HuH-7 (cell line): ENCODE measurements around the gene SREBF1.
A peak's percentile ranks its signal among the peaks of the same experiment; 100 is the strongest.

Experiments
- DNase-seq: peaks from one replicate; pipeline ENCODE4 v3.0.0; 2011; ENCODE audit warnings: low spot score

SREBF1 gene

GRCh38 chr17:17836818-17837379, at the start of gene SREBF1:
Gene SREBF1 (minus strand): TSS chr17:17836986. CDS start chr17:17836817, 169 bp downstream.
- peak; percentile 77 for DNase-seq

DNA sequence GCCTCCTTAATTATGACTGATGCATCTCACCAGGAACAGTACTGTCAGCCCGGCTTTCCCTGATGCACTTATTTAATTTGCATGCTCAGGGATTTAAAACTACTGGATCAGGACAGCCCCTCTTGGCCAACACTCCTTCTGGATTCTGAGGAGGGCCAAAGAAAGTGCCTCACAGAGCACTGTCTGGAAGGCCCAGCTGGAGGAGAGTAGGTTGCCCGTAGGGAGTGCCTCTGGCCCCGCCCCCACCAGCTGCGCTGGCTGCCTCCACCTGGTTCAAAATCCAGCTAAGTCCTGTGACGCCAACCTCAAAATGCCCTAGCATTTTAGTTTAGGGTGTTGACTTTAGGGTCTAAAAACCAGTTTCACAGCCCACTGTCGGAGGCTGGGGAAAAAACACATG, 49.4 kb upstream of the SREBF1 start:
- no peak for DNase-seq

DNA sequence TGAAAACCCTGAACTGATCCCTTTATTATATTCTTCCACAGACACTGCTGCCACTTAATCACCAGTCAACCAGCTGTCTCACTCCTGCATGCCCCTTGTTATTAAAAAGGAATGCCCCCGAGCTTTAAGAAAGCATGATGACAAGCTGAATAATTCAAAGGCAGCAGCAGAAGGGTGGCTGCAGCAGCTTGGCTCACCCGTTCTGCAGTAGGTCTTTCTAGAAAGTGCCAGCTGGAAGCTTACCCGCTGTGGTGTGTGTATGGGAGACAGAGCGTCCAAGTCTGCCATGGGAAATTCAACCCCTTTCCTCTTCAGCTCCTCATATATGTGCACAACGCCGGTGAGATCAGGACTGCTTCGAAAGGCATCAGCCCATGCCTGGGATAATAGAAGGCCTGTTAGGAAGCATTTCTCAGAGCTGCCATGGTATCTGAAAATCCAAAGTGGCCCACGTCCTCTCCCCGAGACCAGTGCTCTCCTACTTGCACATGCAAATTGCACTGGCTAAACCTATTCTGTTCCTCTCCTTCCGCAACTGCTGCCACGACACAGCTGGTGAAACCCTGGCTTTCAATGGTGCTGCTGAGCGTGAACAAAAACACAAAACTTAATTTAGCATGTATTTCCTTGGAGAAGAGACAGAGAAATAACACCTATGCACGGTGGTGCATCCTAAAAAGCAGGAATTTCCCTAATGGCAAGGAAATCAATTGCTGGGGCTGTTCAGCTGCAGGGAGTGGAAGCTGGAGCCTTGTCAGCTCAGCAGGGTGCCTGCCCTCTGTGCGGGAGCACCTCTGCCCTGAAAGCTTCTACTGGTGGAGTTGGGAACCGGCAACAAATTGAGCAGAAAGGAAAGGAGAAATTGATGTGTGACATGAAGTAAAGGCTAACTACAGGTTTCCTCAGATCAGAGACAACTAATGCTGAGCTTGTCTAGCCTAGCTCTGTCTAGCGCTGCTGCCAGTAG, 47.9 kb upstream of the SREBF1 start:
- DNase-seq = no peak

- DNase-seq = no peak
Measured at GRCh38 chr17:17883801-17884200, 47.0 kb upstream of the SREBF1 start.

GRCh38 chr17:17882082-17882581, 45.3 kb upstream of the SREBF1 start:
- DNase-seq = no peak

DNA sequence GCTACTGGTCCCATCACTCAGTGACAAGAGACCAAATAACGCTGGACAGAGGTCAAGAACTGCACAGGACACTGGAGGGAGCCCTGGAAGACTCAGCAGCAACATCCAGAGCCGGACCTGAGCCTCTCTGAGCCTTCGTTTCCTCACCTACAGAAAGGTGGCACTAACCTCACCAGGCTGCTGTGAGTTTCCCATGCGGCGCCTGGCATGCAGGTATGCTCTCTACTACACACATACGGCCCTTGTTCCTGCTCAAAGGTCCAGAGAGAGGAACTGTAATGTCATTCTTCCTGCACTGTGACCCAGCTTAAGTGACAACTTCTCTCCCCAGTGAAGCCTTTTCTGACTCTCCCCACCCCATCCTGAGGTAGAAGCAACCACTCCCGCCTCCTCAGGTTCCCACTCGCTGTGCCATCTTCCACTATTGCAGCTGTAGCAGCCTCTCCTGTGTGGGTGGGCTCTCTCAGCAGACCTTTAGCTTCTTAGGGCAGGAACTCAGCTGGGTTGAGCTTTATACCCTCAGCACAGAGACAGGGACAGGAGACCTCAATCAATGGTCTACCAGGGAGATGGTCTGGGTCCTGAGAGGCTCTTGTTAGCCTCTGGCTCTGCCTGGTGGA, 43.9 kb upstream of the SREBF1 start:
- no peak for DNase-seq

GRCh38 chr17:17877529-17878358, 41.0 kb upstream of the SREBF1 start:
- DNase-seq = no peak

- DNase-seq = no peak
Measured at GRCh38 chr17:17876959-17877528, 40.3 kb upstream of the SREBF1 start.

DNA sequence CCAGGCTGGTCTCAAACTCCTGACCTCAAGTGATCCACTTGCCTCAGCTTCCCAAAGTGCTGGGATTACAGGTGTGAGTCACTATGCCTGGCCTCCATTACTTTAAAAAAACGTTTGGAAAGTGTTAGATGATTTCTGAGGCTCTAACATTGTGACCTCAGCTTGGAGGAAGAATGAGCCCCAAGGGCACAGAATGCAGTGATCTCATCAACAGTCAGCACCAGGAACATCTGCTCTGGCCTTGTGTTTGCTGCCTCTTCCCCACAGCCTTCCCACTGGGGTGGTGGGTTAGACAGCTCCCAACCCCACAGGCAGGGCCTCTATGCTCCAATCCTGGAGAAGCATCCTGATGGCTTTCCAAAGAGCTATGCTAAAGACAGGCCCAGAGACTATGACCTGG, 37.7 kb upstream of the SREBF1 start:
- DNase-seq = no peak

- no peak for DNase-seq
Measured at GRCh38 chr17:17873450-17873991, 36.7 kb upstream of the SREBF1 start.

- no peak for DNase-seq
Measured at GRCh38 chr17:17872547-17873345, 36.0 kb upstream of the SREBF1 start.

GRCh38 chr17:17871913-17872312, 35.1 kb upstream of the SREBF1 start:
- DNase-seq = no peak

DNA sequence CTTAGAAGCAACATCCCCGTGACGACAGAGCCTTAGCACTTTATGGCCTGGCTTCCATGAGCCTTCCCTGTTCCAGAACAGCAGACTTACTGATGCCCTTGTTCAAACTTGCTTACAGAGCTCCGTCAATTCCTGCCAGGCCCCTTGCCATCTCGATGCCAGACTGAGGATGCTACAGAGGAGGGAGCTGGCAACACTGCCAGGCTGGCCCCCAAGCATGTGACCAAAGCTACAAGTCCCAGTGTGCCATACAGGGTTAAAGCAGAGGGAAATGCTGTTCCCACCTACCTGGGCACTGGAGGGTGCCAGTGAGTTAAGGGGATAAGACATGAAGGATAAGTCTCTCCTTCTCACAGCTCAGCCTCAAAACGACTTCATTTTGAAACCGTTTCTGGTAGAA, 33.5 kb upstream of the SREBF1 start:
- DNase-seq = no peak

DNA sequence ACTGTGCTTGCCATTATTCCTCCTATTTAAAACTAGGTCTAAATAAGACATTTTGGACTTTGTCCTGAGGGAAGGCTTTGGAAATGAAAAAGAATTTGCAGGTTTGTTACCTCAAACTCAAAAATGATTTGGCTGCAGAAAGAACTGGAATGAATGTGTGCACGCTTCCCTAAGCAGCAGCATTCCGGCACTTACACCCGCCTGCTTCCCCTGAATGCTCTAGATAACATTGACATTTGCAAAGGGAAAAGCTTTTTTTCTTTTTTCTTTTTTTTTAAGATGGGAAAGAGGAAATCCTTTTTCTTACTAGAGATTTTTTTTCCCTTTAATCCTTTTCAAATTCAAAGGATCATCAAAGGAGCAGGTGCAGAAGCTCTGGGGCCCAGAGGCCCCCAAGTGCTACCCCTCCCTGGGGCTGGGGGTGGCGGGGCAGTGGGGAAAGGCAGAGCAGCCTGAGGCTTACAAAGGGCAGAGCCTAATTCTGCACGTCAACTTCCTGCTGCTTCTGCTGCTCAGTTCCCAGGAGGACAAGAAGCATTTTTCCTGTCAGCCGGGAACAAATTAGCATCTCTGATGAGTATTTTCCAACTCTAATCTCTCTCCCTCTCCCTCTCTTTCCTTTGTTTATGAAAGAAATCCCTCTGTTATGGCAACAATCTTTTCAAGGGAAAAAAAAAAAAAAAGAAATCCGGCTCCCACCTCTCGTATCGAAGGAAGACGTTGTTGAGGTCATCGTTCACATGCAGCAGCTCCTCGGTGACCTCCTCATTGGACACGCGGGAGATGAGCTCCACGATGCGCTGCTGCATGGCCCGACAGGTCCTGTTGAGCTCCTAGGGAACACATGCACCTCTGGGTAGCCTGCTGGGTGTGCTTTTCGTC, 32.1 kb upstream of the SREBF1 start:
- DNase-seq = no peak

GRCh38 chr17:17866897-17867296, 30.1 kb upstream of the SREBF1 start:
- DNase-seq = no peak

DNA sequence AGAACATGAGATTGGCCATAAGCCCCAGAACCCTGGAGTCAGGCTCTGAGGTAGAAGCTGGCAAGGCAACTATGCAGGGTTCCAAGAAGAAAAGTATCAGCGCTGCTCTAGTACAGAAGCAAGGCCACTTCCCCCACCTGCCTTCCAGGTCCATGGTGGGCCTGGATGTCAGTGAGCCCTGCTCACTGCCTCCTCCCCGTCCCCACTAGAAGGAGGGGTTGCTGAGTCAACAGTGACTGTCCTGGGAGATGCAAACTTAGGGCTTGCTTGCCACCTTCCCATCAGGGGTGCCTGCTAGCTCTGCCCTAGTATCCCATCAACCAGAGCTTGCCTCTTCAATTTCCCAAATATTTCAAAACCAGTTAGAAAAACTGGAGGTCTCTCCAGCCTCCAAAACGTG, 29.6 kb upstream of the SREBF1 start:
- DNase-seq = no peak

DNA sequence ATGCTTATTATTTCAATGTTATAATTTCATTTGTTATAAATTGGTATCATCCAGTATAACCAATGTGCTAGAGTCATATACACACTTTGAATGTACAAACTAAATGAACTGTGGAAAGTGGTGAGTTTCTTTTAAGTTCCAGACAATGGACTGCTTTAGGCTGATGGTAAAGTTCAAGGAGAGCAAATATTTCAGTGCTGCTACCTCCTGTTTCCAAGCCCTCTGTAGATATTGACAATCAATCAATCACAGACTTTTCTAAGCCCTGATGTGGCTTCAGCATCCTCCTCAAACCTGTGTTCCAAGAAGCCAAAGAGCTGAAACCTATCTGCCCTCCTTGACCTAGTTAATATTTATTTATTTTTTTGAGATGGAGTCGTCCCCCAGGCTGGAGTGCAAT, 28.2 kb upstream of the SREBF1 start:
- no peak for DNase-seq

- no peak for DNase-seq
Measured at GRCh38 chr17:17860766-17861107, 24.0 kb upstream of the SREBF1 start.

DNA sequence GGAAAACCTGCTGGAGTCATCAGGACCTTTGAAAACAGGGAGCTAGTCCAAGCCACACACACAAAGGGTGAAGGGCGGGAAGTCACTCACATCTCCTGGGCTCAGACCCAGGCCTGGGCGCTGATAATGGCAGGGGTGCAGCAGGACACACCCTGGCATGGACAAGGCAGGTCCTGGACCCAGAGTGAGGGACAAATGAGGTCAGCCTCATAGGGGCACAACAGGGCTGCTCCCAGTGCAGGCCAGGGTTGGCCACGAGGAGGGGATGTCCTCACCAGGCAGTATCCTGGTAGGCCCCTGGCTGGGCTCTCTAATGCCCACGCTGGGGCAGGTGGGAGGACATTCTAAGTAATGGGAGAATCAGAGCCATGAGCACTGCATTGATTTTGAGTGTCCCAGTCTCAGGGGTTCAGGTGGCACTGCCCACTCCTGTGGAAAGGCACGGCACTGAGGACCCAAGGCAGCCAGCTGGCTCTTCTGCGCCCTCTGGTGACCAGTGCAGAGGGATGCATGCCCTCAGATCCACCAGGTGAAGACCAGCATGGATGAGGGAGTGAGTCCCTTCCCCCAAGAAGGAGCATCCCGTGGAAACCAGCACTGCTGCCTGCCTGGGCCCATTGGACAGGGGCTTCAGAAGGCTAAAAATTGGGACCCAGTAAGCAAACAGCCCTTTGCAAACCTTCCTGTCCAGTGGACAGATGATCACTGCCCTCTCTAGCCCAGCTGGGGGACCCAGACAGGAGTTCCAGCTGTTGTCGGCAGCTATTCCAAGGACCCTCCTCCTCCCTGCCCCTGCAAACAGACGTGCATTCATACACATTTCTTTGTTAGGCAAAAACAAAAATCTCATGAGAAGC, 23.4 kb upstream of the SREBF1 start:
- peak; percentile 90 for DNase-seq
